ENCODE results near the gene TMPRSS9.

GRCh38 chr19:2409352-2409912, 49.4 kb downstream of the TMPRSS9 start:
- TF ChIP-seq TCF4 (CRISPR knock-in tag; IDR thresholded peaks at IDR 0.05; ENCODE audit: borderline replicate concordance), result no peak
- TF ChIP-seq CREB5 (CRISPR knock-in tag; IDR thresholded peaks at IDR 0.05; ENCODE audit: low read depth), result no peak
- no peak for TF ChIP-seq CSRNP3 (CRISPR knock-in tag; IDR thresholded peaks at IDR 0.05)
- no peak for TF ChIP-seq ZFP30 (CRISPR knock-in tag; IDR thresholded peaks at IDR 0.05)
- TF ChIP-seq BACH2 (CRISPR knock-in tag; IDR thresholded peaks at IDR 0.05; ENCODE audit: borderline replicate concordance), result no peak
- no peak for TF ChIP-seq ESRRG (CRISPR knock-in tag; IDR thresholded peaks at IDR 0.05)
- TF ChIP-seq OSR1 (CRISPR knock-in tag; IDR thresholded peaks at IDR 0.05), result no peak
- TF ChIP-seq RARB (CRISPR knock-in tag; IDR thresholded peaks at IDR 0.05), result no peak
- TF ChIP-seq ISL1 (CRISPR knock-in tag; IDR thresholded peaks at IDR 0.05), result no peak
- no peak for TF ChIP-seq PATZ1 (CRISPR knock-in tag; IDR thresholded peaks at IDR 0.05; ENCODE audit: borderline replicate concordance)

All from SK-N-SH treated with all-trans-retinoic acid at 6 μM for 48 hours (cell line).